NCI-H2107 treated with DMSO at 0.1 percent for 48 hours (cell line): ENCODE data around the gene MLLT6.

Experiments used
- DNase-seq: peaks from one replicate; lab custom pipeline; 2025; ENCODE audit not compliant: unreplicated experiment; lab: John Stamatoyannopoulos, UW

The MLLT6 gene

GRCh38 chr17:38706505-38707216 lies 1.6 kb downstream of the MLLT6 start:
- no peak for DNase-seq

DNA sequence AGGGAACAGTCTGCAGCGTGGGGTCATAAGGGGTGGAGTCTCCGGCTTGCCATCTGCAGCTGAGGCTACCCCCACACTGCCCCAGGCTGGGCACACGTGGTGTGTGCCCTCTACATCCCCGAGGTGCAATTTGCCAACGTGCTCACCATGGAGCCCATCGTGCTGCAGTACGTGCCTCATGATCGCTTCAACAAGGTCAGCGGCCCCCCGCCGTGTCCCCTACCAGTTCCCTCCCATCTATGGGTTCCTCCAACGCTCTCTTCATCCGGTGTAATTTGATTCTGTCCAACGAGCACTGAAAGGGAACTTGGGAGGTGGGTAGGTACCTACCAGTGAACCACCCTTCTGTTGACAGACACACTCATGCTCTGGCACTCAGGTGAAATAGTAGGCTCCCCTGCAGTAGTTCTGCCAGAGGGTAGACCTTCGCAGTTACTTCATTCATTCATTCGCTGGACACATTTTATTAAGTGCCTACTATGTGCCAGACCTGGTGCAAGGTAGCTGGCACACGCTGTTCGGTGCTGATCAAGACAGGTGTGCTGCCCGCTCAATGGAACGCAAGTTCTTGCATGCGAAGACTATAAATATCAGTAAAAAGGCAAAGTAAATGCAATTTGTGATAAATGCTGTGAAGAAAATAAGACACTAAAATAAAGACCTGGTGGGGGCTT lies 2.7 kb downstream of the MLLT6 start:
- DNase-seq, result peak; percentile 47

- DNase-seq, result no peak
Observed at GRCh38 chr17:38709104-38709820, 4.2 kb downstream of the MLLT6 start.

DNA sequence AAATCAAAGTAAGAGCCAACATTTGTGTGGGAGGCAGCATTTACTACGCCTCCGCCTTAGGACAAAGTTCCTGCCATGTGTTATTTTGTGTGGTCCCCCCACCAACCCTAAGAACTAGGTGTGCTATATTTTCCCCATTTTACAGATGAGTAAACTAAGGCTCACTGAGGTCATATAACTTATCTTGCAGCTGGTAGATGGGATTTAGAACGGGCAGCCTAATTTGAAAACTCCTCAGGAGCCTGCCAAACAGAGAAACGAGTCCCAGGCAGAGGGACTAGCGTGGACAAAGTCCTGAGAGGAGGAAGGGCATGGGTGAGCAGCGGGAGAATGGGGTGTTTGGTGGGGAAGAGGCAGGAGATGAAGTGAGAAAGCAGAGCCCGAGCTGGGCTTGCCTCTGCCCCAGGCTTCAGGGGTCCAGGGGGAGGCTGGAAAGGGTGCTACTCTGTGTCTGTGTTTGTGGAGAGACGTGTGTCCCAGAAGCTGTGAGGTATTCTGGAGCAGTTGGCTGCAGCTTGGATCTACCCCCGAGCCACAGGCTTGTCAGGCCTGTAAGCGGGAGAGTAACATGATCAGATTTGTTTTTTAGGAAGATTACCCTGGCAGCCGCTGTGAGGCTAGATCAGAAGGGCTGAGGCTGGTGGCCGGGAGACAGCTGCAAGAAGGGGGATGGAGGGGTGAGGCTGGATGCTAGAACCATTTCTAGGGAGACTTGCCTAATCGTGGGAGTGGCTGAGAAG lies 5.0 kb downstream of the MLLT6 start:
- no peak for DNase-seq

GRCh38 chr17:38710604-38710962 lies 5.5 kb downstream of the MLLT6 start:
- DNase-seq, result no peak

GRCh38 chr17:38710985-38711384 lies 5.9 kb downstream of the MLLT6 start:
- no peak for DNase-seq

DNA sequence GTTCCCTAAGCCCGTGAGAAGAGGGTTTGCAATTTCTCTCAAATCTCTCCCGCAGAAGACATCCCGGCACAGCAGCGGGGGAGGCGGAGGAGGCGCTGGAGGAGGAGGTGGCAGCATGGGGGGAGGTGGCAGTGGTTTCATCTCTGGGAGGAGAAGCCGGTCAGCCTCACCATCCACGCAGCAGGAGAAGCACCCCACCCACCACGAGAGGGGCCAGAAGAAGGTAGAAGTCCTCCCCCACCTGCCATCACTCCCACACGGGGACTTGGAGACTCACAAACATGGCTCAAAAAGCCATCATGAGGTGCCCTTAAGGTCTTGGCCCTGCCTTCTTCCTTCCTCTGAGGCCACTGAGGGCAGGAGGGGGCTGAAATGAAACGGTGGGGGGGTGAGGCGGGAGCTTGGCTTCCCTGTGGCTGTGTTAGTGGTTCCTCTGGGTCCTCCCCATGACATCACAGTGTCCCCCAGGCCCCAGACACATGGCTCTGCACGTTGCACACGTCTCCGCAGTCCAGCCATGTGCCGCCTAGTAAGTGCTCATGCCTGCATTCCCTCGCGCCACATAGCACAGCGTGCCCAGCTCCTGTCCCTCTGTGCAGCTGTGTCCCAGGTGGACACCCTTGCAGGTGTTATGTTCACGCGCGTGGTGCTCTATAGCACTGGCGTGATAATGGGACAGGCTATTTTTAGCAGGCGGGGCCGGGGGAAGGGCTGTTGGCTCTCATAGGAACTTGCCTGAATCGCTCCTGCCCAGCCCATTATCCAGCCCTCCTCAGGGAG lies 6.9 kb downstream of the MLLT6 start:
- peak; percentile 9 for DNase-seq

- no peak for DNase-seq
Observed at GRCh38 chr17:38712593-38712992, 7.5 kb downstream of the MLLT6 start.

- DNase-seq, result peak; percentile 12
Observed at GRCh38 chr17:38713456-38714075, 8.5 kb downstream of the MLLT6 start.

DNA sequence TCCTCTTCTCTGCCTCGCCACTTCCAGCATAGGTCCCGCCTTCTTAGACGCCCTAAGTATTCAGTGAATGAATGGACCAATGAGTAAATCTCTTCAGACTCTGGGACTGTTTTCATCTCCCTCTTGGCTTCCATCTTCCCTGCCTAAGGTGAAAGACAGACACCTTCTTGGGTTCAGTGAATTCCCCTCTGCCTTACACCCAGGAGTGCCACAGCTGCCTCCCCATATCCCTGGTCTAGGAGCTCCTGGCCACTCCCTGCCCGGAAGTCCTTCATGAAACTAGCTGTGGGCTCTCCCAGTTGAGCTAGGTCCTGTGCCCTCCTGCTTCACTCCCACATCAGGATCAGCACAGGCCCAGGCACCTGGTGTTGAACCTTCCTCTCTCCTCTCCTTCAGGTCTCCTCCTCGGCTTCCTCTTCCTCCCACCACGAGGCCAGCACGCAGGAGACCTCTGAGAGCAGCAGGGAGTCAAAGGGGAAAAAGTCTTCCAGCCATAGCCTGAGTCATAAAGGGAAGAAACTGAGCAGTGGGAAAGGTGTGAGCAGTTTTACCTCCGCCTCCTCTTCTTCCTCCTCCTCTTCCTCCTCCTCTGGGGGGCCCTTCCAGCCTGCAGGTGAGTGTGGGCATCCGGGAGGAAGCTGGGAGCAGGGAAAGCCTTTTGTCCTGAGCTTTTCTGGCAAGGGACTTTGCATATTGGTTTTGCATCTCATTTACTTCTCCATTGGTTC lies 10.3 kb downstream of the MLLT6 start:
- DNase-seq, result no peak

DNA sequence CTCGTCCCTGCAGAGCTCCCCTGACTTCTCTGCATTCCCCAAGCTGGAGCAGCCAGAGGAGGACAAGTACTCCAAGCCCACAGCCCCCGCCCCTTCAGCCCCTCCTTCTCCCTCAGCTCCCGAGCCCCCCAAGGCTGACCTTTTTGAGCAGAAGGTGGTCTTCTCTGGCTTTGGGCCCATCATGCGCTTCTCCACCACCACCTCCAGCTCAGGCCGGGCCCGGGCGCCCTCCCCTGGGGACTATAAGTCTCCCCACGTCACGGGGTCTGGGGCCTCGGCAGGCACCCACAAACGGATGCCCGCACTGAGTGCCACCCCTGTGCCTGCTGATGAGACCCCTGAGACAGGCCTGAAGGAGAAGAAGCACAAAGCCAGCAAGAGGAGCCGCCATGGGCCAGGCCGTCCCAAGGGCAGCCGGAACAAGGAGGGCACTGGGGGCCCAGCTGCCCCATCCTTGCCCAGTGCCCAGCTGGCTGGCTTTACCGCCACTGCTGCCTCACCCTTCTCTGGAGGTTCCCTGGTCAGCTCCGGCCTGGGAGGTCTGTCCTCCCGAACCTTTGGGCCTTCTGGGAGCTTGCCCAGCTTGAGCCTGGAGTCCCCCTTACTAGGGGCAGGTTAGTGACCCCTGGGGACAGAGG lies 11.4 kb downstream of the MLLT6 start:
- DNase-seq, result no peak

GRCh38 chr17:38717139-38717745 lies 12.2 kb downstream of the MLLT6 start:
- no peak for DNase-seq

DNA sequence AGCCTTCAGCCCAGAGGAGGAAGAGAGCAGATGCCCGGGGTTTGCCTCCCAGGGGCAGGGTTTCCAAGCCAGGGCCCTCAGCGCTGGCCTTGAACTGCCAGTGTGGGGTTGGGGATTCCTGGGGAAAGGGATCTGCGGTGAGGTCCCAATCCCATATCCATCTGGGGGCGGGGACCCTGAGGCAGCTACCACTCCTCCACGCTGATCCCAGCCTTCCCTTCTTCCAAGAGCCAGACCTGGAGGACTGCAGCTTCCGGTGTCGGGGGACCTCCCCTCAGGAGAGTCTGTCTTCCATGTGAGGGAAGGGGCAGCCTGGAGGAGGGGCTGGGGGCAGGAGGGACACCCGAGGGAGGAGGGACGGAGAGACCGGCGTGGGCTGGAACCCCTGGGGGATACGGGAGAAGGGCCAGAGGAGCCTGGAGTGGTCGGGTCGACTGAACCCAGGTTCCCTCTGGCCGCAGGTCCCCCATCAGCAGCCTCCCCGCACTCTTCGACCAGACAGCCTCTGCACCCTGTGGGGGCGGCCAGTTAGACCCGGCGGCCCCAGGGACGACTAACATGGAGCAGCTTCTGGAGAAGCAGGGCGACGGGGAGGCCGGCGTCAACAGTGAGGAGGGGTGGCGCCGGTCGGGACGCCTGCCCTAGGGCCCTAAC lies 14.3 kb downstream of the MLLT6 start:
- DNase-seq, result no peak

- DNase-seq, result no peak
Observed at GRCh38 chr17:38719943-38720641, 15.0 kb downstream of the MLLT6 start.

DNA sequence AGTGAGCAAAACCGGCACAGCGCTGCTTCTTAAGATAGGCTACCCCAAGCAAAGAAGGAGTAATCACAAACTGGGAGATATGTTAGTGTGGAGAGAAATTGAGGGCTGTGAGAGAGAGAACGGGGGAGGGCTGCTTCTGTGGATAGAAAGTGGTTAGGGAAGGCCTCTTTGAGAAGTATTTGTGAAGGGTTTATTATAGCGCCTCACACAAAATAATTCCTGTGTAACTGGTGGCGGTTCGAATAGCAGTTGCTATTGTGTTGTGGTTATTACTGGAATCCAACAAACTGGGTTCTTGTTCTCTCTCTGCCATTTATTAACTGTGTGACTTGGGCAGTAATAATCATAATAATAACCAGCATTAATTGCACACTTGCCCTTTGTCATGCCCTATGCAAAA lies 15.9 kb downstream of the MLLT6 start:
- DNase-seq, result no peak

DNA sequence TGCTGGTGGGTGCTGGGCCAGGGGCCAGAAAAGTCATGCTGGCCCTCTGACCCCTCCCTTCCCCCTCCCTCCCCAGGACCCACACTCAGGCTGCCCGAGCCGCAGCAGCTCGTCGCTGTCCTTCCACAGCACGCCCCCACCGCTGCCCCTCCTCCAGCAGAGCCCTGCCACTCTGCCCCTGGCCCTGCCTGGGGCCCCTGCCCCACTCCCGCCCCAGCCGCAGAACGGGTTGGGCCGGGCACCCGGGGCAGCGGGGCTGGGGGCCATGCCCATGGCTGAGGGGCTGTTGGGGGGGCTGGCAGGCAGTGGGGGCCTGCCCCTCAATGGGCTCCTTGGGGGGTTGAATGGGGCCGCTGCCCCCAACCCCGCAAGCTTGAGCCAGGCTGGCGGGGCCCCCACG lies 16.7 kb downstream of the MLLT6 start:
- no peak for DNase-seq

DNA sequence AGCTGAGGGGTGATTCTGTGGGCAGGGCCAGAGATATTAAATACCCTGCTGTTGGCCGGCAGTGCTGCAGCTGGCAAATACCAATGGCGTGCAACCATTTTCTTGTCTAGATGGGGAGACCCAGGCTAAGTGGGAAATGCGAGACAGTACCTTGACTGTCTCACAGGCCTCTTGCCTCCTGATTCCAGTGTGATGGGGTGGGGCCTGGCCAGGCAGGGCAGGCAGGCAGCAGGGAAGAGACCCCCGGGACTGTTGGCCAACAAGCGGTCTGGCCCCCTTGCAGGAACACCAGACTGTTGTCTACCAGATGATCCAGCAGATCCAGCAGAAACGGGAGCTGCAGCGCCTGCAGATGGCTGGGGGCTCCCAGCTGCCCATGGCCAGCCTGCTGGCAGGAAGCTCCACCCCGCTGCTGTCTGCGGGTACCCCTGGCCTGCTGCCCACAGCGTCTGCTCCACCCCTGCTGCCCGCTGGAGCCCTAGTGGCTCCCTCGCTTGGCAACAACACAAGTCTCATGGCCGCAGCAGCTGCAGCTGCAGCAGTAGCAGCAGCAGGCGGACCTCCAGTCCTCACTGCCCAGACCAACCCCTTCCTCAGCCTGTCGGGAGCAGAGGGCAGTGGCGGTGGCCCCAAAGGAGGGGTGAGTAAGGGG lies 19.4 kb downstream of the MLLT6 start:
- peak; percentile 77 for DNase-seq
